Lower leg skin (tissue), 3 donors: ENCODE data around the gene TMEM131L.
"Not testable (repeated sequence)": the region's sequence is repeated elsewhere in the genome, so short reads cannot be mapped to it uniquely, and the experiment has no call there.

Experiments used
- CTCF ChIP-seq, 3 donors: fragments of 450-650 bp; IDR thresholded peaks; one replicate each; pipeline ENCODE4 v1.5.1; 2016; ENCODE audit warnings: antibody characterized with exemption in 3 of 3, mild to moderate bottlenecking in 3 of 3, moderate library complexity in 2 of 3
- POLR2A ChIP-seq, 2 donors: fragments of 450-650 bp; IDR thresholded peaks; one replicate each; pipeline ENCODE4 v1.6.1; 2016 to 2017; ENCODE audit warnings: antibody characterized with exemption in 2 of 2, mild to moderate bottlenecking in 1 of 2, moderate library complexity in 1 of 2

GRCh38 chr4:153471071-153471697 lies 5.0 kb downstream of the TMEM131L start:
- TF ChIP-seq CTCF, POLR2A (IDR thresholded peaks at IDR 0.05): not testable (repeated sequence)
